CD14-positive monocyte (primary cell): ENCODE results near the gene NOG. TPM values are rescaled to one million over a fixed set of nuclear protein-coding genes. Genes with fewer than 3 reads are reported as not detected.

ENCODE experiments used
- DNase-seq, 3 donors: peaks; one replicate each; pipeline ENCODE4 v3.0.0-alpha.2; 2011 to 2022
- H2AFZ ChIP-seq: 2 replicates; pipeline ENCODE4 v1.6.0; 2012; ENCODE audit warnings: mild to moderate bottlenecking, low read depth, low read length, inconsistent platforms; ENCODE audit not compliant: insufficient read depth, poor library complexity, severe bottlenecking
- H3K27ac ChIP-seq, 2 donors: 1 replicate in 1 of 2; 2 replicates in 1 of 2; pipeline ENCODE4 v1.5.1; 2012 to 2013; ENCODE audit warnings: low read length in 2 of 2, control low read depth in 1 of 2, inconsistent platforms in 1 of 2, low read depth in 1 of 2, mild to moderate bottlenecking in 1 of 2
- H3K27me3 ChIP-seq, 2 donors: one replicate each; pipeline versions ENCODE4 v1.6.0 to v1.6.1; 2011 to 2013; ENCODE audit warnings: low read length in 2 of 2; ENCODE audit not compliant: control insufficient read depth in 2 of 2, insufficient read depth in 2 of 2
- H3K36me3 ChIP-seq, 2 donors: replicated peaks in 1 of 2; 1 replicate in 1 of 2; 2 replicates in 1 of 2; pipeline versions ENCODE4 v1.5.1 to v1.6.1; 2012 to 2013; ENCODE audit warnings: low read length in 2 of 2, control low read depth in 1 of 2, inconsistent platforms in 1 of 2, mild to moderate bottlenecking in 1 of 2; ENCODE audit not compliant: insufficient read depth in 2 of 2, control insufficient read depth in 1 of 2
- H3K4me1 ChIP-seq, 2 donors: 1 replicate in 1 of 2; 2 replicates in 1 of 2; pipeline versions ENCODE4 v1.5.1 to v1.6.1; 2012 to 2013; ENCODE audit warnings: low read length in 2 of 2, control low read depth in 1 of 2, inconsistent platforms in 1 of 2, mild to moderate bottlenecking in 1 of 2, moderate library complexity in 1 of 2; ENCODE audit not compliant: insufficient read depth in 2 of 2, control insufficient read depth in 1 of 2
- H3K4me2 ChIP-seq: replicated peaks from 2 replicates; pipeline ENCODE3; 2012; ENCODE audit warnings: low read length, moderate library complexity, mild to moderate bottlenecking; ENCODE audit not compliant: poor library complexity, severe bottlenecking; ENCODE audit errors: extremely low read depth
- H3K4me3 ChIP-seq, 3 experiments: fragments of 200-600 bp in 1 of 3; sonication (generic) in 1 of 3; replicated peaks in 1 of 3; 1 replicate in 2 of 3; 2 replicates in 1 of 3; pipeline ENCODE4 v1.5.1; 2011 to 2013; ENCODE audit warnings: low read length in 3 of 3, mild to moderate bottlenecking in 3 of 3, control low read depth in 2 of 3, low read depth in 2 of 3, inconsistent platforms in 1 of 3, moderate library complexity in 1 of 3
- H3K79me2 ChIP-seq: 2 replicates; pipeline ENCODE4 v1.6.0; 2012; ENCODE audit warnings: mild to moderate bottlenecking, control low read depth, inconsistent platforms, low read length, moderate library complexity; ENCODE audit not compliant: insufficient read depth
- H3K9ac ChIP-seq: 2 replicates; pipeline ENCODE4 v1.6.0; 2017; ENCODE audit warnings: low read length, mild to moderate bottlenecking; ENCODE audit not compliant: insufficient read depth, poor library complexity, severe bottlenecking
- H3K9me3 ChIP-seq, 2 donors: replicated peaks in 1 of 2; 1 replicate in 1 of 2; 2 replicates in 1 of 2; pipeline versions ENCODE4 v1.5.1 to v1.6.1; 2012 to 2013; ENCODE audit warnings: low read length in 2 of 2, control low read depth in 1 of 2; ENCODE audit not compliant: control insufficient read depth in 1 of 2, insufficient read depth in 1 of 2
- H4K20me1 ChIP-seq: 2 replicates; pipeline ENCODE4 v1.6.0; 2012; ENCODE audit warnings: mild to moderate bottlenecking, low read length, control low read depth, moderate library complexity; ENCODE audit not compliant: insufficient read depth
- H3K27ac Mint-ChIP-seq, 7 donors: one replicate each; pipeline ENCODE4 v1.8.0; 2020; ENCODE audit warnings: mild to moderate bottlenecking in 7 of 7, mixed read lengths in 7 of 7, moderate library complexity in 6 of 7, inconsistent platforms in 2 of 7
- H3K27me3 Mint-ChIP-seq, 3 donors: one replicate each; pipeline ENCODE4 v1.8.0; 2021 to 2022; ENCODE audit warnings: low read depth in 3 of 3, mild to moderate bottlenecking in 3 of 3, mixed read lengths in 3 of 3, moderate library complexity in 3 of 3, inconsistent platforms in 1 of 3
- H3K36me3 Mint-ChIP-seq, 2 donors: one replicate each; pipeline ENCODE4 v1.8.0; 2020; ENCODE audit warnings: mixed read lengths in 2 of 2, inconsistent platforms in 1 of 2, mild to moderate bottlenecking in 1 of 2
- H3K4me1 Mint-ChIP-seq: one replicate; pipeline ENCODE4 v1.8.0; 2020; ENCODE audit warnings: mild to moderate bottlenecking, mixed read lengths
- H3K4me3 Mint-ChIP-seq, 2 donors: one replicate each; pipeline ENCODE4 v1.8.0; 2020; ENCODE audit warnings: mild to moderate bottlenecking in 2 of 2, mixed read lengths in 2 of 2, moderate library complexity in 1 of 2
- H3K9me3 Mint-ChIP-seq, 7 donors: one replicate each; pipeline ENCODE4 v1.8.0; 2020 to 2022; ENCODE audit warnings: mixed read lengths in 7 of 7, mild to moderate bottlenecking in 6 of 7, moderate library complexity in 6 of 7, inconsistent platforms in 2 of 7
- WGBS: methylation state at CpG from one replicate; pipeline ENCODE4 v1.1.5; 2013; ENCODE audit warnings: missing lambda C conversion rate; ENCODE audit not compliant: insufficient coverage; 5-methylcytosine and 5-hydroxymethylcytosine counted together
- intact Hi-C, 2 donors: fragments of 100-400 bp; cut with micrococcal nuclease; formaldehyde crosslinking; loops; one replicate each; pipeline versions ENCODE4 v1.15.0 to v1.15.1; 2023
- polyA plus RNA-seq, 3 donors: library from polyadenylated mRNA; depleted of rRNA in 1 of 3; unstranded in 2 of 3; stranded (reverse) in 1 of 3; fragments of 300-500 nt in 2 of 3; fragments of >200 nt in 1 of 3; fragmentation: Illumina TruSeq in 2 of 3; gene quantifications; 1 replicate in 2 of 3; 2 replicates in 1 of 3; pipeline ENCODE4 v1.2.3, GENCODE V29; 2012 to 2021
- TF ChIP-seq, protein P1 (sequence below): fragments of 200-600 bp; IDR thresholded peaks from one replicate; pipeline ENCODE4 v1.8.0; 2022; ENCODE audit warnings: antibody characterized with exemption, mild to moderate bottlenecking

The NOG gene
- polyA plus RNA-seq, 3 donors: 0.11 to 0.27 TPM; not detected in 1

DNA sequence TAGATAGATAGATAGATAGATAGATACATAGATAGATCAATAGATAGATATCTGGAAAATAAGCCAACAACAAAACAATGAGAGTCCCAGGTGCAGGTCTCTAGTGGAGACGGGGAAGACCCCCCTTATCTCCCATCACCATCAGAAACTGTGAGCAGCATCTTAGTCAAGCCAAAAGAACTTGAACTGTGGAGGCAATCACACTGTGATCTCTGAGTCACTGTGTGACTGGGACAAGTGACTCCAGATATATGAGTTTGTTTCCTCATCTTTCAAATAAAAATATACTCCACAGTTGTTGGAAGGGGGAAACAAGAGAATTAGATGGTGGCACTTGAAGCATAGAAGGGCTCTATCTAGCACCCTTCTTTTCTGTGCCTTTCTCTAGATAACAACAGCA lies 42.1 kb downstream of the NOG start:
- DNase-seq: no peak
- no peak overlapping the region for H3K4me2 ChIP-seq
- Mint-ChIP-seq H3K36me3 (no peaks in the 10 kb centered on the region), H3K27ac (no peak overlapping the region), H3K9me3 (peaks cover 0 to 2% (median 0%) of the 10 kb centered on the region in 7 donors), H3K4me3 (no peak overlapping the region), H3K27me3 (peaks cover 0 to 2% (median 0%) of the 10 kb centered on the region in 3 donors), H3K4me1 (peaks cover 3% of the 10 kb centered on the region)
- H3K27me3 ChIP-seq: no peaks in the 10 kb centered on the region
- intact Hi-C loops: no loop called here
- H3K4me3 ChIP-seq: no peak overlapping the region
- no peaks in the 10 kb centered on the region for H4K20me1 ChIP-seq
- H3K79me2 ChIP-seq: no peaks in the 10 kb centered on the region
- no peak overlapping the region for H3K9ac ChIP-seq
- no CpG with 5 or more reads among the region's 1 CpG for WGBS
- H3K9me3 ChIP-seq: no peaks in the 10 kb centered on the region
- no peak overlapping the region for H3K27ac ChIP-seq
- TF ChIP-seq, protein P1, sequence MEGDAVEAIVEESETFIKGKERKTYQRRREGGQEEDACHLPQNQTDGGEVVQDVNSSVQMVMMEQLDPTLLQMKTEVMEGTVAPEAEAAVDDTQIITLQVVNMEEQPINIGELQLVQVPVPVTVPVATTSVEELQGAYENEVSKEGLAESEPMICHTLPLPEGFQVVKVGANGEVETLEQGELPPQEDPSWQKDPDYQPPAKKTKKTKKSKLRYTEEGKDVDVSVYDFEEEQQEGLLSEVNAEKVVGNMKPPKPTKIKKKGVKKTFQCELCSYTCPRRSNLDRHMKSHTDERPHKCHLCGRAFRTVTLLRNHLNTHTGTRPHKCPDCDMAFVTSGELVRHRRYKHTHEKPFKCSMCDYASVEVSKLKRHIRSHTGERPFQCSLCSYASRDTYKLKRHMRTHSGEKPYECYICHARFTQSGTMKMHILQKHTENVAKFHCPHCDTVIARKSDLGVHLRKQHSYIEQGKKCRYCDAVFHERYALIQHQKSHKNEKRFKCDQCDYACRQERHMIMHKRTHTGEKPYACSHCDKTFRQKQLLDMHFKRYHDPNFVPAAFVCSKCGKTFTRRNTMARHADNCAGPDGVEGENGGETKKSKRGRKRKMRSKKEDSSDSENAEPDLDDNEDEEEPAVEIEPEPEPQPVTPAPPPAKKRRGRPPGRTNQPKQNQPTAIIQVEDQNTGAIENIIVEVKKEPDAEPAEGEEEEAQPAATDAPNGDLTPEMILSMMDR: no peak
- H3K36me3 ChIP-seq: no peaks in the 10 kb centered on the region
- H3K4me1 ChIP-seq: no peaks in the 10 kb centered on the region
- no peak overlapping the region for H2AFZ ChIP-seq

DNA sequence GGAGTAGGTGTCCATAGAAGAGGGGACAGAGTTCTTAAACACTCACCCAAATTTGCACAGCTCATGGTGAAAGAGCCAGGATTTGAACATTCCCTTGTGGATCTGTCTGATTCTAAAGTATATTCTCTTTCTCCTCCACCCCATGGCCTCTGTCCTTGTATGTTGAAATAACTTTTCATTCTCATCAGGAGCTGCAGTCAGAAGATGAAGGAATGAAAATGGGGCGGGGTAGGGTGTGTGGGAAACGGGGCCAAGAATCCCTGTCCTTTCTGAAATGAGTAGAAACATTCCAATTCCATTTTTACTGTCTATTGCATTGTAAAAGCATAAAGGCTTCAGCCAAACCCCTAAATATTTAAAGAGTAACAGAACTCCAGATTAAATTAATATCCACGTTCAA lies 42.8 kb downstream of the NOG start:
- H4K20me1 ChIP-seq: no peaks in the 10 kb centered on the region
- H3K9me3 ChIP-seq: no peaks in the 10 kb centered on the region
- no peaks in the 10 kb centered on the region for H3K27me3 ChIP-seq
- Mint-ChIP-seq H3K36me3 (no peaks in the 10 kb centered on the region), H3K27me3 (peaks cover 0 to 2% (median 0%) of the 10 kb centered on the region in 3 donors), H3K4me3 (no peak overlapping the region), H3K9me3 (peaks cover 0 to 2% (median 0%) of the 10 kb centered on the region in 7 donors), H3K27ac (no peak overlapping the region), H3K4me1 (peaks cover 3% of the 10 kb centered on the region)
- H3K79me2 ChIP-seq: no peaks in the 10 kb centered on the region
- no peaks in the 10 kb centered on the region for H3K4me1 ChIP-seq
- TF ChIP-seq, protein P1: no peak
- H3K9ac ChIP-seq: no peak overlapping the region
- H3K27ac ChIP-seq: no peak overlapping the region
- no CpG with 5 or more reads among the region's 3 CpGs for WGBS
- no peak overlapping the region for H2AFZ ChIP-seq
- no peak for DNase-seq
- no peak overlapping the region for H3K4me2 ChIP-seq
- H3K4me3 ChIP-seq: no peak overlapping the region
- no peaks in the 10 kb centered on the region for H3K36me3 ChIP-seq
- intact Hi-C loops: no loop called here
